Measurements from ENCODE around the gene ACKR2.

- TF ChIP-seq EZH2 (IDR thresholded peaks at IDR 0.05; ENCODE audit: insufficient read depth, poor library complexity, severe bottlenecking) (no peak), EZH2phosphoT487 (IDR thresholded peaks at IDR 0.05; ENCODE audit: insufficient read depth, low read depth) (no peak)
Observed at GRCh38 chr3:42867138-42867537, 57.9 kb downstream of the ACKR2 start.
